ENCODE data around the gene ST3GAL2. TPM values are rescaled to one million over a fixed set of nuclear protein-coding genes. Genes with fewer than 3 reads are reported as not detected.

The ST3GAL2 gene
- polyA plus RNA-seq, 1 experiment = 12.4 TPM

DNA sequence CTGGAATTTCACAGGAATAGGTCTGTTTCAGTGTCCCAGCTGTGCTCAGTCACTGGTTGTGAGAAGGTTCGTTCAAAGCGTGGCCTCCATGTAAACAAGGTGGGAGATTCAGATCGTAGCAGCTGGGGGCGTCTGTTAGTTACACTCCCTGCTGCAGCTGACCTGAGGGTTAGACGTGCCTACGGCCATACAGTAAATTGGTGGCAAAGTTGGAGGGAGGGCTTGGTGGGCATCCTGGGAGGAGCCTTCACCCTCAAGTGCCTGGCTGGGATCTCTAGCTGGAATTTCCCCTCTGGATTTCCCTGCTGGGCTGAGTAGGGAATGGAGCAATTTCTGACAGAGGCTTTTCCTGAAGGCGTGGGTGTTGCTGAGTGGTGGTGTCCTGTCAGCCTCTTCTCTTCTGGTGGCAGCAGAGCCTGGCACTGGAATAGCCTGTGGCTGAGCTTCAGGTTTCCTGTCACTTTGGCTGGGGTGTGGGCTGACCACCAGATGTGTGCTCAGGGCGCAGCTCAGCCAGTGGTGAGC lies 21.9 kb upstream of the ST3GAL2 start:
- Histone ChIP-seq H3K27ac (ENCODE audit: low read depth, low read length) (peak overlapping the region; percentile 31), H3K9me3 (ENCODE audit: control insufficient read depth, insufficient read depth, low read length) (no peaks in the 10 kb centered on the region), H3K27me3 (ENCODE audit: control insufficient read depth, insufficient read depth, low read length) (no peaks in the 10 kb centered on the region), H3K4me3 (ENCODE audit: low read depth, low read length) (no peak overlapping the region)
- TF ChIP-seq, protein P1, sequence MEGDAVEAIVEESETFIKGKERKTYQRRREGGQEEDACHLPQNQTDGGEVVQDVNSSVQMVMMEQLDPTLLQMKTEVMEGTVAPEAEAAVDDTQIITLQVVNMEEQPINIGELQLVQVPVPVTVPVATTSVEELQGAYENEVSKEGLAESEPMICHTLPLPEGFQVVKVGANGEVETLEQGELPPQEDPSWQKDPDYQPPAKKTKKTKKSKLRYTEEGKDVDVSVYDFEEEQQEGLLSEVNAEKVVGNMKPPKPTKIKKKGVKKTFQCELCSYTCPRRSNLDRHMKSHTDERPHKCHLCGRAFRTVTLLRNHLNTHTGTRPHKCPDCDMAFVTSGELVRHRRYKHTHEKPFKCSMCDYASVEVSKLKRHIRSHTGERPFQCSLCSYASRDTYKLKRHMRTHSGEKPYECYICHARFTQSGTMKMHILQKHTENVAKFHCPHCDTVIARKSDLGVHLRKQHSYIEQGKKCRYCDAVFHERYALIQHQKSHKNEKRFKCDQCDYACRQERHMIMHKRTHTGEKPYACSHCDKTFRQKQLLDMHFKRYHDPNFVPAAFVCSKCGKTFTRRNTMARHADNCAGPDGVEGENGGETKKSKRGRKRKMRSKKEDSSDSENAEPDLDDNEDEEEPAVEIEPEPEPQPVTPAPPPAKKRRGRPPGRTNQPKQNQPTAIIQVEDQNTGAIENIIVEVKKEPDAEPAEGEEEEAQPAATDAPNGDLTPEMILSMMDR (IDR thresholded peaks at IDR 0.05; ENCODE audit: low read depth, low read length) = no peak
- ChIA-PET POLR2A (interaction anchor here (0.6 to 1.3 kb wide), 2 partner anchors 33 to 81 kb away, joined by 3 read pairs; no protein-coding TSS in a partner anchor), CTCF (interaction anchor here (0.6 kb wide), 1 partner anchor 193 kb away, joined by 3 read pairs; no protein-coding TSS in a partner anchor)
- no peak for DNase-seq (ENCODE audit: low read depth, low spot score)

DNA sequence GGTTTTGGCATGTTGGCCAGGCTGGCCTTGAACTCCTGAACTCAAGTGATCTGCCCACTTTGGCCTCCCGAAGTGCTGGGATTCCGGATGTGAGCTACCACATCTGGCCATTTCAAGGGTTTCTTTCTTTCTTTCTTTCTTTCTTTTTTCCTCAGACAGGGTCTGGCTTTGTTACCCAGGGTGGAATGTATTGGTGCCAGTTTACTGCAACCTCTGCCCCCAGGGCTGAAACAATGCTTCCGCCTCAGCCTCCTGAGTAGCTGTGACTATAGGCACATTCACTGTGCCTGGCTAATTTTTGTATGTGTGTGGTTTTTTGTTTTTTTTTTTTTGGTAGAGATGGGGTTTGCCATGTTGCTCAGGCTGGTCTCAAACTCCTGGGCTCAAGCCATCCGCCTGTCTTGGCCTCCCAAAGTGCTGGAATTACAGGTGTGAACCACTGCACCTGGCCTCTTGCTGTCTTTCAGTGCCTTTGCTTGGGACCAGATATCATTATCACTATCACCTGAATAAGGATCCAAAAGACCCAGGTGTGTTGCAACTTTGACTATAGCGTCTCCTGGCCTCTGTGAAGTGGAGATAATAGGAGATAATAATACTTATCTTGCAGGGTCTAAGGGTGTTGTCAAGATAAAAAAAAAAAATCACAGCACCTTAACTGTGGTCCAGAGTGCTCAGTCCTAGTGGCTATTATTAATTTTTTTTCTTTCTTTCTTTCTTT lies 18.7 kb upstream of the ST3GAL2 start:
- no peak overlapping the region for H3K27ac ChIP-seq (ENCODE audit: low read depth, low read length)

DNA sequence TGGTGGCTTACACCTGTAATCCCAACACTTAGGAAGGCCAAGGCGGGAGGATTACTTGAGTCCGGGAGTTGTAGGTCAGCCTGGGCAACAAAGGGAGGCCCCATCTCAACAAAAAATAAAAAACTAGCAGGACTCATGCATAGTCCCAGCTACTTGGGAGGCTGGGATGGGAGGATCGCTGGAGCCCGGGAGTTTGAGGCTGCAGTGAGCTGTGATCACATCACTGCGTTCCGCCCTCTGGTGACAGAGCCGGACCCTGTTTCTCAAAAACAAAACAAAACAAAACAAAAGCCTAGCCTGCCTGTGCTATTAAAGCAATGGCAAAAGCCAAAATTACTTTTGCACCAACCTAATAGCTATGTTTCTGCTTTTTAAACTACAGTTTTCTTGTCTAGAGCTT lies 17.0 kb upstream of the ST3GAL2 start:
- ChIA-PET POLR2A (interaction anchor here (0.7 to 1.0 kb wide), 2 partner anchors 13 to 74 kb away, joined by 3 read pairs; no protein-coding TSS in a partner anchor), CTCF (no interaction called here)
- DNase-seq (ENCODE audit: low read depth, low spot score) = no peak
- Histone ChIP-seq H3K9me3 (ENCODE audit: control insufficient read depth, insufficient read depth, low read length) (no peaks in the 10 kb centered on the region; the same call in 1 of the 2 replicates), H3K4me3 (ENCODE audit: low read depth, low read length) (no peak overlapping the region), H3K27ac (ENCODE audit: low read depth, low read length) (no peak overlapping the region), H3K27me3 (ENCODE audit: control insufficient read depth, insufficient read depth, low read length) (no peaks in the 10 kb centered on the region)
- TF ChIP-seq, protein P1 (IDR thresholded peaks at IDR 0.05; ENCODE audit: low read depth, low read length) = no peak

More for the DNA sequence above, 18.7 kb upstream of the ST3GAL2 start:
- no peaks in the 10 kb centered on the region; the same call in 1 of the 2 replicates for H3K9me3 ChIP-seq (ENCODE audit: control insufficient read depth, insufficient read depth, low read length)
- no peaks in the 10 kb centered on the region for H3K27me3 ChIP-seq (ENCODE audit: control insufficient read depth, insufficient read depth, low read length)
- DNase-seq (ENCODE audit: low read depth, low spot score) = no peak
- no peak overlapping the region for H3K4me3 ChIP-seq (ENCODE audit: low read depth, low read length)
- ChIA-PET POLR2A (no interaction called here), CTCF (no interaction called here)
- TF ChIP-seq, protein P1 (IDR thresholded peaks at IDR 0.05; ENCODE audit: low read depth, low read length) = no peak

DNA sequence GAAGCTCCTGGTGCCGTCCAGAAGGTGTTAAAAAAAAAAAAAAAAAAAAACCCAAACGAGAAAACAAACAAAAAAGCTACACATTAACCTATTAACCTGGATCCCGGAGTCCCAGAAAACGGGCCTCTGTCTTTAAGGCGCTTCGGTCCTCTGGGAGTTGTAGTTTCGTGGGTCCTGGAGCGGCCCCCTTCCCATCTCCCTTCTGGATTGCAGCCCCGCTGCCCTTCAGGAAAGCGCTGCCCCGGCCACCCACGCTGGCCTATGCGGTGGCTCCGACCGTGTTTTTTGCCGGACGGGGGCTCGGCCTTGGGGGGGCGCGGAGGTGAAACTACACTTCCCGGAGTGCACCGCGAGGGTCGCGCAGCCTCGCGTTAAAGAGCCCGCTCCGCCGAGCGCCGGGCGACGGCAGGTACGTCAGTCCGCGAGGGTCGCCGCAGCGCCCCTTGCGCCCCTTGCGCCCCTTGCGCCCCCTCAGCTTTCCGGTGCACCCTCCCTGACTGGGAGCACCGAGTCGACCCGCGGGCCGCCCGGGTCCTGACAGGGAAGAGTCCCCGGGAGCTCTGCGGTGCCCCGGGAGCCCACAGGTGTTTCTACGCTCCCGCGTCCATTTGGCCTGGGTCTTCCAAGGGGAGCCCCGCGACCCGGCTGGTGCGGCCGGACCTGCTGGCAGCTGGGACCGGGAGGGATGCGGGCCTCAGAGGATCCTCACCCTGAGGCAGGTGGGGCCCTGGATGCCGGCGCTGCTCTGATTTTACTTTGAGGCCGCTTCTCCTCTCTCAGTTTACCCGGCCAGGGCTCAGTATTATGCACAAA lies 15.5 kb upstream of the ST3GAL2 start, which contains the start of gene FCSK:
Gene FCSK (plus strand): TSS at position 374 of the 813 bp plus-strand sequence. CDS start 8,596 bp downstream, outside the sequence.
- TF ChIP-seq, protein P1 (IDR thresholded peaks at IDR 0.05; ENCODE audit: low read depth, low read length) = no peak
- ChIA-PET POLR2A (interaction anchor here (0.6 to 2.2 kb wide), 4 partner anchors 22 to 73 kb away, joined by 3 to 8 read pairs (median 5); no protein-coding TSS in a partner anchor), CTCF (interaction anchor here (0.7 to 1.2 kb wide), 3 partner anchors 15 to 74 kb away, joined by 3 read pairs; partner anchors contain the start of gene ST3GAL2)
- peak; percentile 10 for DNase-seq (ENCODE audit: low read depth, low spot score)
- Histone ChIP-seq H3K27ac (ENCODE audit: low read depth, low read length) (peak within 1 kb of the TSS; percentile 97), H3K9me3 (ENCODE audit: control insufficient read depth, insufficient read depth, low read length) (no peaks in the 10 kb centered on the region; the same call in 1 of the 2 replicates), H3K27me3 (ENCODE audit: control insufficient read depth, insufficient read depth, low read length) (no peaks in the 10 kb centered on the region), H3K4me3 (ENCODE audit: low read depth, low read length) (peak within 1 kb of the TSS; percentile 83)

All from AG04450 (cell line).